Measurements from ENCODE around the gene PLCXD3. TPM values are rescaled to one million over a fixed set of nuclear protein-coding genes. Genes with fewer than 3 reads are reported as not detected.

The PLCXD3 gene
- total and polyA plus RNA-seq, 10 of the 15 experiments (the other 5 are each of a cell fraction or from before 2014, with no cell fraction given): not detected

GRCh38 chr5:41263335-41263734, 247.1 kb downstream of the PLCXD3 start:
- no peak overlapping the region for H2AFZ ChIP-seq (ENCODE audit: control insufficient read depth, low read depth, low read length)
- ChIA-PET RAD21 (ENCODE audit: unreplicated experiment) (no interaction called here), SMC1A (ENCODE audit: uncharacterized antibody, unreplicated experiment) (no interaction called here), CTCF (no interaction called here), POLR2A (no interaction called here)
- H3K27ac ChIP-seq (ENCODE audit: control insufficient read depth, insufficient read depth): no peak overlapping the region
- intact Hi-C loops (cut with micrococcal nuclease; ENCODE audit: unreplicated experiment) (no loop called here), in situ Hi-C loops (cut with MboI) (no loop called here)
- BruUV-seq (replicated peaks): no TSS peak
- H4K20me1 ChIP-seq (ENCODE audit: control insufficient read depth, insufficient read depth): no peaks in the 10 kb centered on the region
- H3K9ac ChIP-seq (ENCODE audit: control insufficient read depth, insufficient read depth, low read length): no peak overlapping the region
- H3K4me2 ChIP-seq (ENCODE audit: control insufficient read depth, insufficient read depth): no peak overlapping the region
- no peak for DNase-seq (ENCODE audit: low read depth, low spot score)
- no peak for TF ChIP-seq POLR2AphosphoS2 (IDR thresholded peaks at IDR 0.05; ENCODE audit: low read depth, low read length)
- no peak for TF ChIP-seq SKIL (IDR thresholded peaks at IDR 0.05; ENCODE audit: low read depth, poor library complexity, severe bottlenecking)
- no peak for TF ChIP-seq NR2C1 (IDR thresholded peaks at IDR 0.05)
- TF ChIP-seq MAX (IDR thresholded peaks at IDR 0.05; ENCODE audit: low read depth, low read length): no peak
- H3K4me1 ChIP-seq (ENCODE audit: control insufficient read depth, insufficient read depth, low read length): no peaks in the 10 kb centered on the region
- no peaks in the 10 kb centered on the region for H3K27me3 ChIP-seq (replicated peaks in 1 of 2; ENCODE audit: control insufficient read depth in 2 of 2, insufficient read depth in 2 of 2, low read length in 1 of 2)
- WGBS (ENCODE audit: insufficient coverage, insufficient replicate concordance, low lambda C conversion rate, missing lambda C conversion rate): 0% methylated on average over 2 of the region's 2 CpGs
- FAIRE-seq: no peak
- H3K36me3 ChIP-seq (ENCODE audit: control insufficient read depth in 2 of 2, insufficient read depth in 2 of 2, low read length in 1 of 2): no peaks in the 10 kb centered on the region
- ATAC-seq: no peak
- H3K9me3 ChIP-seq (replicated peaks; ENCODE audit: control insufficient read depth, insufficient read depth, low read length): no peaks in the 10 kb centered on the region
- no peaks in the 10 kb centered on the region for H3K79me2 ChIP-seq (ENCODE audit: control insufficient read depth, insufficient read depth, low read length)
- no peak overlapping the region for H3K4me3 ChIP-seq
